ENCODE data around the gene CPN2.

Gene CPN2

GRCh38 chr3:194323785-194324735 lies 27.1 kb downstream of the CPN2 start:
- Histone ChIP-seq H3K4ac (ENCODE audit: low read depth in 1 of 2, low read length in 2 of 2) (peak overlapping the region in 1 of 2 experiments; percentile 3), H3K27ac (ENCODE audit: low read length, poor library complexity, severe bottlenecking) (no peak overlapping the region), H3K9ac (ENCODE audit: low read length) (peak overlapping the region; percentile 57), H2BK120ac (ENCODE audit: low read depth, low read length) (no peak overlapping the region), H4K8ac (ENCODE audit: low read length) (peak overlapping the region; percentile 35), H3K4me3 (ENCODE audit: insufficient read depth in 1 of 2, low read depth in 1 of 2, low read length in 2 of 2) (peak overlapping the region in 1 of 2 experiments; percentile 73), H3K4me1 (ENCODE audit: control insufficient read depth, insufficient read depth, low read depth, low read length) (peaks cover 45% of the 10 kb centered on the region), H3K4me2 (ENCODE audit: low read length, poor library complexity, severe bottlenecking) (peak overlapping the region; percentile 61), H3K14ac (ENCODE audit: low read length in 2 of 2) (peak overlapping the region in 1 of 2 experiments; percentile 42), H4K91ac (ENCODE audit: low read length) (peak overlapping the region; percentile 62), H2AK5ac (ENCODE audit: low read length, severe bottlenecking) (no peak overlapping the region), H2BK15ac (ENCODE audit: low read depth, poor library complexity, severe bottlenecking) (peak overlapping the region; percentile 13), H2BK5ac (ENCODE audit: low read depth, low read length, poor library complexity, severe bottlenecking) (no peak overlapping the region), H3K9me3 (ENCODE audit: control insufficient read depth, low read length) (peaks cover 12% of the 10 kb centered on the region), H3K36me3 (ENCODE audit: control insufficient read depth in 1 of 2, insufficient read depth in 2 of 2, low read depth in 1 of 2, low read length in 2 of 2) (peaks cover 0 to 4% of the 10 kb centered on the region in 2 experiments), H2AFZ (ENCODE audit: low read depth, low read length) (no peak overlapping the region), H3K23ac (ENCODE audit: low read length in 2 of 2) (peak overlapping the region in 1 of 2 experiments; percentile 28), H3K27me3 (ENCODE audit: control insufficient read depth in 1 of 2, insufficient read depth in 1 of 2, low read length in 2 of 2) (peaks cover 0 to 46% of the 10 kb centered on the region in 2 experiments), H2BK12ac (ENCODE audit: low read length in 2 of 2) (peak overlapping the region; percentile 7 to 81), H3K18ac (ENCODE audit: low read depth in 1 of 2, low read length in 2 of 2) (peak overlapping the region; percentile 63 to 67), H3K79me1 (replicated peaks; ENCODE audit: low read length, poor library complexity, severe bottlenecking) (no peaks in the 10 kb centered on the region)
- DNase-seq, result peak; percentile 83
- 11% methylated on average over 39 of the region's 39 CpGs for WGBS

GRCh38 chr3:194322678-194323211 lies 28.4 kb downstream of the CPN2 start:
- Histone ChIP-seq H2BK15ac (ENCODE audit: low read depth, poor library complexity, severe bottlenecking) (no peak overlapping the region), H2AFZ (ENCODE audit: low read depth, low read length) (no peak overlapping the region), H4K8ac (ENCODE audit: low read length) (no peak overlapping the region), H2BK5ac (ENCODE audit: low read depth, low read length, poor library complexity, severe bottlenecking) (no peak overlapping the region), H3K14ac (ENCODE audit: low read length in 2 of 2) (peak overlapping the region in 1 of 2 experiments; percentile 5), H3K27me3 (ENCODE audit: control insufficient read depth in 1 of 2, insufficient read depth in 1 of 2, low read length in 2 of 2) (peaks cover 7 to 55% of the 10 kb centered on the region in 2 experiments), H3K9ac (ENCODE audit: low read length) (no peak overlapping the region), H3K4me1 (ENCODE audit: control insufficient read depth, insufficient read depth, low read depth, low read length) (peaks cover 44% of the 10 kb centered on the region), H2BK12ac (ENCODE audit: low read length in 2 of 2) (peak overlapping the region; percentile 41 to 46), H3K4ac (ENCODE audit: low read depth in 1 of 2, low read length in 2 of 2) (no peak overlapping the region), H2BK120ac (ENCODE audit: low read depth, low read length) (no peak overlapping the region), H2AK5ac (ENCODE audit: low read length, severe bottlenecking) (no peak overlapping the region), H3K23ac (ENCODE audit: low read length in 2 of 2) (no peak overlapping the region), H3K4me2 (ENCODE audit: low read length, poor library complexity, severe bottlenecking) (no peak overlapping the region), H4K91ac (ENCODE audit: low read length) (peak overlapping the region; percentile 55), H3K36me3 (ENCODE audit: control insufficient read depth in 1 of 2, insufficient read depth in 2 of 2, low read depth in 1 of 2, low read length in 2 of 2) (peaks cover 0 to 4% of the 10 kb centered on the region in 2 experiments), H3K79me1 (replicated peaks; ENCODE audit: low read length, poor library complexity, severe bottlenecking) (no peaks in the 10 kb centered on the region), H3K9me3 (ENCODE audit: control insufficient read depth, low read length) (peaks cover 25% of the 10 kb centered on the region), H3K4me3 (ENCODE audit: insufficient read depth in 1 of 2, low read depth in 1 of 2, low read length in 2 of 2) (no peak overlapping the region), H3K27ac (ENCODE audit: low read length, poor library complexity, severe bottlenecking) (no peak overlapping the region), H3K18ac (ENCODE audit: low read depth in 1 of 2, low read length in 2 of 2) (peak overlapping the region in 1 of 2 experiments; percentile 16)
- 53% methylated on average over 18 of the region's 18 CpGs for WGBS
- peak; percentile 63 for DNase-seq

GRCh38 chr3:194321693-194322640 lies 29.2 kb downstream of the CPN2 start:
- H3K9me3 ChIP-seq (ENCODE audit: control insufficient read depth, low read length), result peaks cover 25% of the 10 kb centered on the region
- H3K4me1 ChIP-seq (ENCODE audit: control insufficient read depth, insufficient read depth, low read depth, low read length), result peaks cover 37% of the 10 kb centered on the region
- no peak overlapping the region for H4K8ac ChIP-seq (ENCODE audit: low read length)
- no peak overlapping the region for H3K9ac ChIP-seq (ENCODE audit: low read length)
- no peaks in the 10 kb centered on the region for H3K79me1 ChIP-seq (replicated peaks; ENCODE audit: low read length, poor library complexity, severe bottlenecking)
- H3K18ac ChIP-seq (ENCODE audit: low read depth in 1 of 2, low read length in 2 of 2), result peak overlapping the region in 1 of 2 experiments; percentile 48
- peak overlapping the region in 1 of 2 experiments; percentile 5 for H3K14ac ChIP-seq (ENCODE audit: low read length in 2 of 2)
- no peak overlapping the region for H2AFZ ChIP-seq (ENCODE audit: low read depth, low read length)
- H3K23ac ChIP-seq (ENCODE audit: low read length in 2 of 2), result no peak overlapping the region
- H2BK15ac ChIP-seq (ENCODE audit: low read depth, poor library complexity, severe bottlenecking), result no peak overlapping the region
- DNase-seq, result no peak
- 90% methylated on average over 26 of the region's 26 CpGs for WGBS
- H3K27ac ChIP-seq (ENCODE audit: low read length, poor library complexity, severe bottlenecking), result no peak overlapping the region
- no peak overlapping the region for H3K4me3 ChIP-seq (ENCODE audit: insufficient read depth in 1 of 2, low read depth in 1 of 2, low read length in 2 of 2)
- peak overlapping the region in 1 of 2 experiments; percentile 41 for H2BK12ac ChIP-seq (ENCODE audit: low read length in 2 of 2)
- H3K36me3 ChIP-seq (ENCODE audit: control insufficient read depth in 1 of 2, insufficient read depth in 2 of 2, low read depth in 1 of 2, low read length in 2 of 2), result no peaks in the 10 kb centered on the region
- no peak overlapping the region for H2BK5ac ChIP-seq (ENCODE audit: low read depth, low read length, poor library complexity, severe bottlenecking)
- H3K27me3 ChIP-seq (ENCODE audit: control insufficient read depth in 1 of 2, insufficient read depth in 1 of 2, low read length in 2 of 2), result peaks cover 15 to 60% of the 10 kb centered on the region in 2 experiments
- no peak overlapping the region for H2AK5ac ChIP-seq (ENCODE audit: low read length, severe bottlenecking)
- peak overlapping the region; percentile 0 to 38 for H3K4ac ChIP-seq (ENCODE audit: low read depth in 1 of 2, low read length in 2 of 2)
- H2BK120ac ChIP-seq (ENCODE audit: low read depth, low read length), result no peak overlapping the region
- H4K91ac ChIP-seq (ENCODE audit: low read length), result peak overlapping the region; percentile 37
- H3K4me2 ChIP-seq (ENCODE audit: low read length, poor library complexity, severe bottlenecking), result no peak overlapping the region

Measured in mesenchymal stem cell (in vitro differentiated cells and primary cell).